Ureter (tissue), 1 donor: ENCODE results near the gene SNRPB2. TPM values are rescaled to one million over a fixed set of nuclear protein-coding genes. Genes with fewer than 3 reads are reported as not detected.

Experiments
- DNase-seq: peaks from one replicate; pipeline ENCODE4 v3.0.0-alpha.2; 2020; ENCODE audit warnings: low spot score
- total RNA-seq: library from RNA; stranded (reverse); gene quantifications from one replicate; pipeline ENCODE4 v1.2.4, GENCODE V29; 2023
- donor health status: DM: yes; HTN: yes; CAD: no.

The SNRPB2 gene
- total RNA-seq = 41.8 TPM

GRCh38 chr20:16729565-16730460 lies at the start of gene SNRPB2:
Gene SNRPB2 (plus strand): TSS chr20:16730026. CDS start chr20:16731703, 1,677 bp downstream.
- peak; percentile 94 for DNase-seq

- no peak for DNase-seq
These were observed 45.4 kb upstream of the SNRPB2 start for GRCh38 chr20:16684416-16684815.

DNA sequence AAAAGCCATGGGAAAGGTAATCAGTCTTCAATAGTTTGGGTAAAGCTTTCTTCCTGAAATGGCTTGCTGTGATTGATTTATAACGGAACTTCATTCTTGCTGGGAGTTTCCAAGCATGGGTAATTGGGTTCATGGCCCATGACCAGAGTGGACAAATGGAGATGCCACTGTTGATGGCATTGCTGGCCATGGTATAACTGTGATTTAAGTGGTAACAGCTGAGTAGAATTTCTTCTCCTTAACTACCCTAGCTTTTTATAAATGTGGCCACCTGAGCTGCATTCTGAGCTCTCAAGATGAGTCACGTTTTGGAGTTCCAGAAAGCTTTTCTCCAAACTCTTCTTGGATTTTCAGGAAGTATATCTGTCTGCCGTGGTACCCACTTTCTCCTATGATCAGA lies 39.9 kb upstream of the SNRPB2 start:
- no peak for DNase-seq

- DNase-seq = no peak
These were observed 38.4 kb upstream of the SNRPB2 start for GRCh38 chr20:16691381-16691780.

DNA sequence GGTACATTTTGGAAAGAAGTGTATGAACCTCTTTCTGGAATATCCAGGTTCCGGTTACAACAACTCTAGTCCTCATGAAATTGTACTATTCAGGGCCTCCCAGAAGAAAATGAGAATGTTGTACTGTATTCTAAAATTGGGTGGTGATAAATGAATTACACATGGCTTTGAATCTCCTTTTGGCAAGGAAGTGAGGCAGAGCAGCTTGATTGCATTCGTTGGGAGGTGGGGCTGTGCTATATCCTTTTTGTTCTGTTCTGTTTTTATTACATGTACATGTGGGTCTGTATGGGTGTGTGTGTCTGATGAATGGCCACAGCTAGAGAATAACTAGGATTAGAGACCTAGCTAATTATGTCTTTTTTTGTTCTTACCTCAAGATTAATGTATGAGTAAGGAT lies 37.8 kb upstream of the SNRPB2 start:
- DNase-seq = no peak

DNA sequence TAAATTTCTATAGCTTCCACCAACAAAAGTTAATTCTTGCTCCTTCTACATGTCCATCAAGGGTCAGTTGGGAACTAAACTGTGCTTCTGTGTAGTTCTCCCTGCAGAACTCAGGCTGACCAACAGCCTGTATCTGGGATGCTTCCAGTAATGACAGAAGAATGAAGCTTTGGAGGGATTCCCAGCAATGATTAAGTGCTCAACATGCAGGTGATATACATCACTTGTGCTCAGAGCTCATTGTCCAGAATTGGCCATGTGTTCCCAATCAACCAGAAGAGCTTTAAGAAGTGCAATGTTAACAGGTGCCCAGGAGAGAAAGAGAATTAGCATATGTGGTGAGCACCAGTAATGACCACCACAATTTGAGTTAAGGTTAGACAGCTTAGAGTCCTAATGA lies 37.4 kb upstream of the SNRPB2 start:
- no peak for DNase-seq

- no peak for DNase-seq
These were observed 36.5 kb upstream of the SNRPB2 start for GRCh38 chr20:16693278-16693677.

DNA sequence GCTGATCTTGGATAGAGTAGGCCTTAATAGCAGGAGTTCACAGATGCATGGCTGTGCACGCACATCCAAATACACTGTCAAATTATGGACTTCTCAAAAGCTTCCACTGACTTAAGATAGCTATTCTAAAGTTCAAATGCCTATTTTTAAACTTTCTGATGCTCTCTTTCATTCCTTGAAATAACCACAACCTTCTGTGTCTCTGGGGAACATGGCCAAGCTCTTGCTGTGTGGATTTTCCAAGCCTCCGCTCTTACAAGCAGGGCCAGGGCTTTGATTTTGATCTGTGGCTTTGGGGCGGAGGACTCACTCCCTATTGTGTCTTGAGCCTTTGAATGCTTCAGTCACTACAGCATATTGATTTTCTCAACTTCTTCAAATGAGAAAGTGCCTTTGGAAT lies 35.7 kb upstream of the SNRPB2 start:
- DNase-seq = no peak

- DNase-seq = no peak
These were observed 34.2 kb upstream of the SNRPB2 start for GRCh38 chr20:16695628-16696027.

- DNase-seq = no peak
These were observed 30.5 kb upstream of the SNRPB2 start for GRCh38 chr20:16699293-16699692.

DNA sequence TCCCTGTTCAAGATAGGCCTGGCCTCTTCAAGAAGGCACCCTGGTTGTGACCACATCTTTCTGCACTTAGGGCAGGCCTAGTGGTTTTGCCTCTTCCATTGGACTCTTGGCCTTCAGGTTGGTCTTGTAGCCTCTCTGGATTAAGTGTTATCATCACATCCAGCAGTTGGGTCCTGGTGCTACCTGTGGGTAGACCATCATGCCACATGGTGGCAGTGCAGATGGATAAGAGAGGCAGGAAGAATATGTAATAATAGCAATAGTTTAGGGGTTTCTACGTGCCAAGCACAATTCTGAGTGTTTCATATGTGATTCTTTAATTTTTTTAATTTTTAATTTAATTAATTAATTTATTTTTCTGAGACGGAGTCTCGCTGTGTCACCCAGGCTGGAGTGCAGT lies 28.5 kb upstream of the SNRPB2 start:
- no peak for DNase-seq

DNA sequence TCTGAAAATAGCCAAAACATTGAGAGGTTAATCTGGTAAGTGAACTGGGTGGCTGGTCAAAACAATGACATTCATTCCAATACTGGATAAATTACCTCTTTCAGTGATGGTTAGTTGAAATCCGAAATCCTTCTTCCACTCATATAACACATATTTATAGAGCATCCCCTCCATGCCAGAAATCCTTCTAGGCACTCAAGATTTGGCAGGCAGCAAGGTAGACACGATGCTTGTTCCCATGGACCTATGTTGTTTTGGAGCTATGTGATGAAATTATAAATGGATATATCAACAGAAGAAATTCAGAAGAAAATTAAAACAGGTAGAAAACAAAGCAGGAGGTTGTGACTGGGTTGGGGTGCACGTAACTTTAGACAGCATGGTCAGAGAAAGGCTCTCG lies 26.3 kb upstream of the SNRPB2 start:
- DNase-seq = no peak

DNA sequence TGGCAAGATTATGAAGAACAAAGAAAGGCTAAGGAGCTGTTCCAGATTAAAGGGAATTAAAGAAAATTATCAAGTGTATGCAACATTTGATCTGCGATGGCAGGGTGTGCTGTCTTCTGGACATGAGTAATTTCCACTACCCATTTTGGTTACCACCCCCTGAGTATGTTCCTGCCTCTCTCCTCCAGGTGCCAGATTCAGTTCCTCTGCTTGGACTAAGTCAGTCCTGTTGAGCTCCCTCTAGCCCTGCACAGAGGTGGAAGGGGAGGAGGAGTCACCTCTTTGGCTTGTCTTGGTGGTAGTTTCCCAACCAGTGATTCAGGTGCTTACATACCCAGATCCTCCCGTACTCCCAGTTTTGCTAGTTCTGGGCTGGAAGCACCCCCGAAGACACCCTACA lies 22.2 kb upstream of the SNRPB2 start:
- DNase-seq = no peak

DNA sequence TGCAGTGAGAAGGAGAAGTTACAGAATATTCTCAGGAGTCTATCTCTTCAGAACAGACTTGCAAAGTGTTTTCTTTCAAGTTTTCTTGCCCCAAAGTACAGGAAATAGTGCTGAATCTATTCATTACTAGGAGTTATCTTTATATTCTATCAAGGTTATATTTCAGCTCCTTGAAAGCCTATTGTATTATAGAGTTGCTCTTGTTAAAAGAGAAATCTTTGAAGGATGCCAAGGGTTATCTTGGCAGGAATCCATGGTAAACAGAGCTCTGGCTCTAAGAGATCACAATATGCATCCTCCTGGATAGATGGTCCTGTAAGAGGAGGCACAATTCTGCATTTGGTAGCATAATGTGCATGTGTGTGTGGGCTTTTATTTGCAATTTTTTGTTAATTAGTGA lies 21.2 kb upstream of the SNRPB2 start:
- no peak for DNase-seq

GRCh38 chr20:16709017-16709416 lies 20.8 kb upstream of the SNRPB2 start:
- no peak for DNase-seq

- no peak for DNase-seq
These were observed 19.0 kb upstream of the SNRPB2 start for GRCh38 chr20:16710781-16711180.

DNA sequence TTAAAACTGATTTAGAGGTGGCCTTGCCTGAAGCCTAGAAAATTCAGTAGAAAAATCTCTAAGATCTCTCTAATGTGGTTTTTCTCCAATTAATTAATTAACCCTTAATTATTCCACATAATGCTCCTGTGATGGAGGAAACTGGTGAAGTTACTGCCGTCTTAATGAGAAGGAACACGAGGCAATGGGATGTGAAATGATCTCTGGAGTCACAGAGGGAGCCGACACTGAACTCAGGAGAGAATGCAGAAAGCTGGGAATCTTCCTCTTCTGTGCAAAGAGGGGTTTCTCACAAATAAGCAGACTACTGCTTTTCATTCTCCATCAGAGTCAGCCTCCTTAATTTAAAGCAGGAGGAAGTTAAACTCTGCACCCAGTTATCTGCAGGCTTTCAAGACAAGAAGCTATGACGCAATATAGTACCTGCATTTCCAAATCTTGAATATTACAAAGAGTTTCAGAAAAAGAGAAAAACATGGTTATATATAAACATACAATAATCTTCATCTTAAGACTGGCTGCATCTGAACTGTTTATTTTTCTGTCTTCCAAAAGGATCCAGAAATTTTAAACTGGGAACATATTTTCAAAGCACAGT lies 18.1 kb upstream of the SNRPB2 start:
- DNase-seq = no peak

GRCh38 chr20:16712511-16712947 lies 17.3 kb upstream of the SNRPB2 start:
- DNase-seq = no peak

GRCh38 chr20:16713066-16713465 lies 16.8 kb upstream of the SNRPB2 start:
- no peak for DNase-seq

DNA sequence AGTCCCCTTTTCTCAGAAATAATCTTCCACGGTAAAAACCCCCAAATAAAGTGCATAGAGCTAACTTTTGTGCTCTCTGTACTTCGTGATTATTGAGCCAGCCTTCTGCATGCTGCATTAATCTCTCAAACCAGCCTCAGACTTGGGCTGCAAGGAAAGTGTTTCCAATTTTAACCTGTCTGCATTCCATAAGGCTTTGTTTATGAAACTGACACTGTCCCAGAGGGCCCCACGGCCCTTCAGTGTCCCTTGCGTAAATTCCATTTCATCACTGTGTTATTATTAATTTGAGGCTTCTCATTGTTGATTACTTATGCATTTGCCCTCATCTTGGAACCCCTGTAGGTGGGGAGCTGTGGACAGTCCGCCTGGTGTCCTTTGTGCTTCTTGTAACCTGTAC lies 15.6 kb upstream of the SNRPB2 start:
- no peak for DNase-seq

GRCh38 chr20:16714751-16715150 lies 15.1 kb upstream of the SNRPB2 start:
- DNase-seq = no peak

DNA sequence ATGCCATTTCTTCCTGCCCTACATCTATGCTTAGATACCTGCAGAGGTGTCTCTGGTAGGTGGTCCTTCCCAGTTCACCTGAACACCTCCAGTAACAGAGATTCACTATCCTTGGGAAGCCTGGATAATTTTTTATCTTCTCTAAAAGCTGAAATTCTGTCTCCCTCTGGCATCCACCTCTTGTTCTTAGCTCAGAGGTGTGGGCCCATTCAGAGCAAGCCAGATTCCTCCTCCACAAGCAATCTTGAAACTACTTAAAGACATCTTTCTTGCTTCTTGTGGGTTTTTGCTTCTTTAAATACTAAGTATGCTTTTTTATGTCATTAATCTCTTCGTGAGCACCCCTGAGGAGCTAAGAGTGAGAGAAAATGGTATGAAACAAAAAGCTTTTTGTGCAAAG lies 10.4 kb upstream of the SNRPB2 start:
- no peak for DNase-seq

DNA sequence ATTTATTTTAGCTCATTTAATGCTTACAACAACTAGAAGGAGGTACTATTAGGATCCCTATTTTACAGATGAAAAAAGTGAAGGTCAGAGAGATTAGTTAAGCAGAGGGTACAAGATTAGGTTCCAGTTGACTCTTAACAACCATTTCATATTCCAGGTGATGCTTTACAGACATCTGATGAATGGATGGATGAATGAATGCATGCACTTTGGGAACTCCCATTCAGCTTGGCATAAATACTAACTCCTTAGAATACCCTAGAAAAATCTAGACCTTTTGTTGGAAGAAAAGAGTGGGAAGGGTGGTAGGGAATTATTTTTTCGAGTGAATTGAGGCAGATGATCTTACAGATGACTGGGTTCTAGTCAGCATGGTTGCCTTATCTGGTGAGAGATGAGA lies 746 bp upstream of the SNRPB2 start:
- DNase-seq = no peak
